CD4-positive, alpha-beta T cell treated with Interleukin-10 for 1 hour (primary cell): ENCODE results near the gene KRTAP2-2.
"Not testable (repeated sequence)": the region's sequence is repeated elsewhere in the genome, so short reads cannot be mapped to it uniquely, and the experiment has no call there.

Experiments
- DNase-seq: peaks from one replicate; pipeline ENCODE4 v3.0.0-alpha.2; 2020

KRTAP2-2 gene, protein sequence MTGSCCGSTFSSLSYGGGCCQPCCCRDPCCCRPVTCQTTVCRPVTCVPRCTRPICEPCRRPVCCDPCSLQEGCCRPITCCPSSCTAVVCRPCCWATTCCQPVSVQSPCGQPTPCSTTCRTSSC

DNA sequence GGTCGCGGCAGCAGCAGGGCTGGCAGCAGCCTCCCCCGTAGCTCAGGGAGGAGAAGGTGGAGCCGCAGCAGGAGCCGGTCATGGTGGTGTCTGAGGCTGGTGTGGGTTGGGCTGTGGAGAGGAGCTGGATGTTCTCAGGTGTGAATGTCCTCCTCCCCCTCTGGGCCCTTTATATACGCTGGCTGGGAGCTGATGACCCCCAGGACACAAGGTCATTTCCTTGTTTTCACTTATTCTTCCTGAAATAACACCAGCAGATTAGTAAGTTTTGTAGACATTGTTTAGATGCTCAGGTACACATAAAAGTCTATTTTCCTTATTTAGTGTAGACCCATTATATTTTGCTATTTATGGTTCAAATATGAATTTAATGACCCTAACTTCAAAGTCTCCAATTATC is at the start of gene KRTAP2-2:
Gene KRTAP2-2 (minus strand): TSS at position 101 of the 400 bp plus-strand sequence. CDS start 19 bp downstream, at position 82.
- DNase-seq = not testable (repeated sequence)

DNA sequence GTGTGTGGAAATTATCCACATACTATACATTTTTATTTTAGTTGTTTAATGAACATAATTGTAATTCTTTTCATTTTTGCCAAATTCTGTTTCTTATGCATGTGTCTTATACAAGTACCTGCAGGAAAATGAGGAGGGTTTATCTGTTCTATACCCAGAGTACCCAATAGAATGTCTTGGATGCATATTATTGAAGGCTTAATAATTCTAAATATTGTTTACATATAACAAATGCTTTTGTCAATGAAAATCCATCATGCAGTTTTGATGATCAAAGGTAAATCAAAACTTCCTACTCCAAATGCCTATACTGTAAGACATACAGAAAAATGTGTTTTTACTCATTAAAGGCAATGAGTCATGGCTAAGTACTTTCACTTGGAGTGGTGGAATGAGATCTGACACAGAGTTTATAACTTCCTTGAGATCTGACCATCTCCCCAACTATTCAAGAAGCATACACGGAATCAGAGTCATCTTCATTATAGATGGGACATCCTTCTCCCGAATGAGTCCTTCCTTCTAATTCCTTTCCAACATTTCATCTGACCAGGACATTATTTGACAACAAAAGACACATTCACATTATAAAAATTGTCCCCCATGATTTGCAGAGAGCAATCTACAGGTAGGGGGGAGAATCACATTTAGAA is 49.5 kb upstream of the KRTAP2-2 start:
- DNase-seq = not testable (repeated sequence)

- DNase-seq = no peak
These were observed 48.9 kb upstream of the KRTAP2-2 start for GRCh38 chr17:41103896-41104295.

DNA sequence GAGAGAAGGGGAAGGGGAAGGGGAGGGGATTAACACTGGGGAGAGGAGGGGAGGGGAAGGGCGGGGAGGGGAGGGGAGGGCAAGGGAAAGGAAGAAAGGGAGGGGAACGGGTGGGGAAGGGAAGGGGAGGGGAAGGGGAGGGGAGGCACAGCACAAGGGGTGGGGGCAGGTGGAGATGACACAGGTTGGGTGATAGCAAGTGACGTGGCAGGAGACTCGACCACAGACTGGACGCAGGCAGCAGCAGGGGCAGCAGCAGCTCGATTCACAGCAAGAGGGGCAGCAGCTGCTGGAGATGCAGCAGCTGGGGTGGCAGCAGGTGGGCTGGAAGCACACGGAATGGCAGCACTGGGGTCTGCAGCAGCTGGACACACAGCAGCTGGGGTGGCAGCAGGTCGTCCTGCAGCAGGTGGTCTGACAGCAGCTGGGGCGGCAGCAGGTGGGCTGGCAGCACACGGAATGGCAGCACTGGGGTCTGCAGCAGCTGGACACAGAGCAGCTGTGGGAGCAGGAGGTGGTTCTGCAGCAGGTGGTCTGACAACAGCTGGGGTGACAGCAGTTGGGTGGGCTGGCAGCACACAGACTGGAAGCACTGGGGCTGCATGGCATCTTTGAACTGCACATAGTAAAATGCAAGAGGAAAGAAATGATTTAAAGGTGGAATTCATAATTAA is 46.7 kb upstream of the KRTAP2-2 start, which contains the start of gene KRTAP4-16:
Gene KRTAP4-16 (minus strand): TSS at position 624 of the 674 bp plus-strand sequence. CDS start 0 bp downstream, at position 624.
- DNase-seq = no peak

- not testable (repeated sequence) for DNase-seq
These were observed 44.9 kb upstream of the KRTAP2-2 start for GRCh38 chr17:41099682-41100480.

GRCh38 chr17:41098481-41098880 is 43.5 kb upstream of the KRTAP2-2 start:
- no peak for DNase-seq

GRCh38 chr17:41098042-41098441 is 43.0 kb upstream of the KRTAP2-2 start, which contains the start of gene KRTAP4-8:
Gene KRTAP4-8, minus strand, starts transcription at chr17:41098142. Its CDS starts 58 bp downstream, at chr17:41098084.
- DNase-seq = no peak

- no peak for DNase-seq
These were observed 41.0 kb upstream of the KRTAP2-2 start for GRCh38 chr17:41096055-41096454.

GRCh38 chr17:41088760-41089352 is 33.8 kb upstream of the KRTAP2-2 start:
- not testable (repeated sequence) for DNase-seq

DNA sequence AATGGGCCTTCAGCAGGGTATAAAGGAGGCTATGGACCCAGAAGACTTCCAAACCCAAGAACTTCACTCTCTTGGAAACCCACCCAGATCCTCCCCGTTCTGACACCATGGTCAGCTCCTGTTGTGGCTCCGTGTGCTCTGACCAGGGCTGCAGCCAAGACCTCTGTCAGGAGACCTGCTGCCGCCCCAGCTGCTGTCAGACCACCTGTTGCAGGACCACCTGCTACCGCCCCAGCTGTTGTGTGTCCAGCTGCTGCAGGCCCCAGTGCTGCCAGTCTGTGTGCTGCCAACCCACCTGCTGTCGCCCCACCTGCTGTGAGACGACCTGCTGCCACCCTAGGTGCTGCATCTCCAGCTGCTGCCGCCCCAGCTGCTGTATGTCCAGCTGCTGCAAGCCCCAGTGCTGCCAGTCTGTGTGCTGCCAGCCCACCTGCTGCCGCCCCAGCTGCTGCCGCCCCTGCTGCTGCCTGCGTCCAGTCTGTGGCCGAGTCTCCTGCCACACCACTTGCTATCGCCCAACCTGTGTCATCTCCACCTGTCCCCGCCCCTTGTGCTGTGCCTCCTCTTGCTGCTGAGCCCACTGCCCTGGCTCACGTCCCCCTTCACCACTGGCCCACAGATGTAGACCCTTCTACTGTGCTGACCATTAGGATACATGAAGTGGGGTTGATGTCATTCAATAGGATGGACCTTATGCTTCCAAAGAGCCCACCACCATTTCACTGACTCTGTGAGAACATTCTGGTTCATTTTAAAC is 29.2 kb upstream of the KRTAP2-2 start, which contains the start of gene KRTAP4-7:
Gene KRTAP4-7 (plus strand): TSS at position 51 of the 757 bp plus-strand sequence. CDS start 57 bp downstream, at position 108.
- DNase-seq = not testable (repeated sequence)

GRCh38 chr17:41083427-41083826 is 28.4 kb upstream of the KRTAP2-2 start:
- not testable (repeated sequence) for DNase-seq

DNA sequence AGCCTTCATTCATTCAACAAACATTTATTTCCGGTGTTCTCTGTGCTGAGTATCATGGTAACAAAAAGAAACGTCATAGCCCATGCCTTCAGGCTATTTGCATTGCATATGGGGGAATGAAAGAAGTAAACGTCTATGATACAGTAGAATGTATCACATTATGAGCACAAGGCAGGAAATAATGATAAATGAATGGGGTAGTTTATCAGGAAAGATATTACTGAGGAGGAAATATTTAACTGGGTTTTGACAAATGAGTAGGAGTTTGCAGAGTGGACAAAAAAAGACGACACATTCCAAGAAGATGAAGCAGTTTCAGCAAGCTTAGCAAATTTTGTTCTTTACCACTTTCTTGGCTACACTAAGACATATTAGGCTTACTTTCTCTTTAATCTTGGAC is 27.6 kb upstream of the KRTAP2-2 start:
- DNase-seq = no peak

- no peak for DNase-seq
These were observed 21.8 kb upstream of the KRTAP2-2 start for GRCh38 chr17:41076788-41077187.

GRCh38 chr17:41073676-41074075 is 18.6 kb upstream of the KRTAP2-2 start:
- DNase-seq = no peak

DNA sequence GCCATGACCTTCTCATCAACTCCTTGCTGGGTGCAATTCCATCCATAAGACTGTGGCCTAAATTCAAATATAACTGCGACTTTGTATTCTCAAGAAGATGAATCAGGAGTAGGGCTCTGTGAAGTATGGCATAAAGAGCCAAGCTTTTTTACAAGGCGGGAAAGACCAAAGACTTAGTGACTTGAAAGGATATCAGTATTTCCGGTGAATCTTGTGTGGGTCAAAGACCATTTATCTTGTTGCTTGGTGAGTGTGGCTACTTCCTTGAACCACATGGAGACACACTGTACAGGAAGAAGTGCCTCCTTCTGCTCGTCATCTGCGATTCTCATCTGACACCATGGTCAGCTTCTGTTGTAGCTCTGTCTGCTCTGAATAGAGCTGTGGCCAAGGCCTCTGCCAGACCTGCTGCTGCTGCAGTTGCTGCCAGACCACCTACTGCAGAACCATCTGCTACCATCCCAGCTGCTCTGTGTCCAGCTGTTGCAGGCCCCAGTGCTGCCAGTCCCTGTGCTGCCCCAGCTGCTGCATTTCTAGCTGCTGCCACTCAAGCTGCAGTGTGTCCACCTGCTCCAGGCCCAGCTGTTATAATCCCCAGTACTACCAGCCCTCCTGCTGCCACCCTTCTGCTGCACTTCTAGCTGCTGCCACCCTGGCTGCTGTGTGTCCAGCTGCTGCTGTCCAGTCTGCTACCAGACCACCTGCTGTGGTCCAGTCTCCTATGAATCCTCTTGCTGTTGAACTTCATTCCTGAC is 16.8 kb upstream of the KRTAP2-2 start:
- DNase-seq = no peak

DNA sequence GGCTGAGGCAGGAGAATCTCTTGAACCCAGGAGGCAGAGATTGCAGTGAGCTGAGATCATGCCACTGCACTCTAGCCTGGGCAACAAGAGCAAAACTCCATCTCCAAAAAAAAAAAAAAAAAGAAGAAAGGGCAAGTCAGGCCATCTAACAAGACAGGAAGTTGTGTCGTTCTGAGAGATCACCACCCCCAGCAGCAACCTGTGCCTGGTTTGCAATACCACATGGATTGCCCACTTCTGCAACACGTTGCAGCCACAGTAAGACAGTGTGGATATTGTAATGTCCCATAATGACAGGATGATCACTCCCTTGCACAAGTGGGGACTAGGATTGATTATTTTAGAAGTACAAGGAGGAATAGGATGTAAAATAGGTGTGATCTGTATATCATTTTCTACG is 14.0 kb upstream of the KRTAP2-2 start:
- no peak for DNase-seq

- DNase-seq = no peak
These were observed 12.3 kb upstream of the KRTAP2-2 start for GRCh38 chr17:41067281-41067680.

GRCh38 chr17:41065829-41066624 is 11.0 kb upstream of the KRTAP2-2 start, which contains the start of gene KRTAP2-4:
Gene KRTAP2-4, minus strand, starts transcription at chr17:41065879. Its CDS starts 34 bp downstream, at chr17:41065845.
- DNase-seq = no peak

- not testable (repeated sequence) for DNase-seq
These were observed 10.1 kb upstream of the KRTAP2-2 start for GRCh38 chr17:41065016-41065689.
